HG02623 (cell line): ENCODE measurements around the gene MSLN.
A peak's percentile ranks its signal among the peaks of the same experiment; 100 is the strongest.
"Not testable (repeated sequence)": the region's sequence is repeated elsewhere in the genome, so short reads cannot be mapped to it uniquely, and the experiment has no call there.

Experiments used
- ATAC-seq: cut with Tn5 transposase; IDR thresholded peaks from one replicate; pipeline ENCODE4 v1.9.1; 2021; ENCODE audit warnings: moderate library complexity; ENCODE audit not compliant: unreplicated experiment

Gene MSLN

DNA sequence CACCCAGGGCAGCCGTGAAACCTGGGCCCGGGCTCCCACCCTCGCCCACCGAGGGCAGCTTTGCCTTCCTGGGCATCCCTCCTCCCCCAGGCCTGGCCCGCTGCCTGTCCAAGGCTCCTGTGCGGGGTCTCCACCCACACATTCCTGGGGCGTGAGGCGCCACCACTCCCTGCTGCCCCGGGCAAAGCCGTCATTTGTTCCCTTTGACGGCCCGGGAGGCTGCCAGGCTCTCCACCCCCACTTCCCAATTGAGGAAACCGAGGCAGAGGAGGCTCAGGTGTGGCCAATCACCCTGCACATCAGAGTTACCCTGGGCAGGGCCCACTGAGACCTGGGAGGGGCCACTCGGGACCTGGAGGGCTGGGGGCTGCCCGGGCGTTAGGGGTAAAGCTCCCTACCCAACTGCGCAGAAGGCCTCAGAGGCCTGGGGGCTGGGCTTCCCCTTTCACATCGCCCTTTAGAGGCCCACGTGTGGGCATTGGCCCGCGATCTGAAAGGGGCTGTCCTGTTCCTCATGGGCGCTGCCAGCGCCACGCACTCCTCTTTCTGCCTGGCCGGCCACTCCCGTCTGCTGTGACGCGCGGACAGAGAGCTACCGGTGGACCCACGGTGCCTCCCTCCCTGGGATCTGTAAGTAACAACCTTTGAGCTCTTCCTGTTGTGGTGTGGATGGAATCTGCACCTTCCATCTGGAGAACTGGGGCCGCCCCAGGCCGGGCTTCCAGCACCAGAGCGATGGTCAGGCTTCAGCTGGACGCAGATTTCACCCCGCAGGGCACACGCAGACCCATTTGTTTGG is at the start of gene MSLN:
TSS of gene MSLN (plus strand) at position 190 of the 799 bp plus-strand sequence. CDS start 1,947 bp downstream, outside the sequence.
- no peak for ATAC-seq

DNA sequence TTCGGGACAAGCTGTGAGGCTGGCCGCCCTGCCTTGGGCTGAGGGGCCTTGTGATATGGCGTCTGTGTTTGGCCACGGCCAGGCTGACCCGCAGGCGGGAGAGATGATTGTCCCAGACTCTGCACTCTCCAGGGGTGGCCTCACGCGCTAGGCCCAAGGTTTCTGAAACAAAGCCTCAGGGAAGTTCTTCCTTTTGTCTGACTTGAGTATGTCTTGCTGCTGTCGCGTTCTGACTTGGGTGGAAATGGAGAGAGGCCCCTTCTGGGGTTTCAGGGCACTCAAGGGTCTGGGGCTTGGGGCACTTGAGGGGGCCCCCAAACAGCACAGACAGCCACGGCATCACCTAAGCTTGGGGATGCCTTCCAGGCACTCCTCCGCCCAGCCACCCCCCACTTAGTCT is 49.5 kb upstream of the MSLN start:
- no peak for ATAC-seq

DNA sequence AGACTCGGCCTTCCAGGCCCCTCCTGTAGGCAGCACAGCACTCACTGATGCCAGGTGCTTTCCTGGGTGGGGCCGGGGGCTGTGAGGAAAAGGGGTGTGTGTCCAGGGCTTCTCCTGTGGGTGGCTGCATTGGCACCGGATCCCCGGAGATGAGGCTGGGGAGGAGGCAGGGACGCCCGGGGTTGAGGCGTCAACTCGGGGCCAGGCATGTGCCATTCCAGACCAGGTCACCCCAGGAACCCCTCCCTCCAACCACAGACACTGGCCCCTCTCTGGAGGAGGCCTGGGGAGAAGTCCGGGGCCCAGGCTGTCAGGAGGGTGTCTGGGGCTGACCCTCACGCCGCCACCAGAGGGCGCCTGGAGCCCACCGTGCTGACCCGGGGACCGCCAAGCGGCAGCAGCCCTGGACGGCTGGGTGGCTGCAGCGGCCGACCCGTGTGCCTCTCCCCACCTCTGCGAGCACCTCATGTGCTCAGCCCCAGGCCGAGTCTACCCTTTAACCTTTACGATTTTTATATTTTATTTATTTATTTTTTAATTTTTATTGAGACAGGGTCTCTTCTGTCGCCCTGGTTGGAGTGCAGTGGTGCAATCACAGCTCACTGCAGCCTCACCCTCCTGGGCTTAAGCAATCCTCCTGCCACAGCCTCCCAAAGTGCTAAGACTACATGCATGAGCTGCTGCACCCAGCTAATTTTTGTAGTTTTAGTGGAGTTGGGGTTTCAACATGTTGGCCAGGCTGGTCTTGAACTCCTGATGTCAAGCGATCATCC is 48.8 kb upstream of the MSLN start:
- no peak for ATAC-seq

DNA sequence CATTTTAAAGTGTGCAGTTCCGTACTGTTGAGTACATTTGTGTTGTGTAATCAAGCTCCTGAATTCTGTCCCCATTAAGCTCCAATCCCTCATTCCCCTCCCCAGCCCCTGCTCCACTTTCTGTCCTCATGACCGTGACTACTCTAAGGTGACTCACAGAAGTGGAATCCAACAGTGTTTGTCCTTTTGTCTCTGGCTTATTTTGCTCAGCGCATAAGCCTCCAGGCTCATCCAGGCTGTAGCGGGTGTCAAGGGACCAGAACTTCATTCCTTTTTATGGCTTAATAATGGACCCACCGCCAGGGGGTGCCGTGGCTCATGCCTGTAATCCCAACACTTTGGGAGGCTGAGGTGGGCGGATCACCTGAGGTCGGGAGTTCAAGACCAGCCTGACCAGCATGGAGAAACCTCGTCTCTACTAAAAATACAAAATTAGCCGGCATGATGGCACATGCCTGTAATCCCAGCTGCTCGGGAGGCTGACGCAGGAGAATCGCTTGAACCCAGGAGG is 47.7 kb upstream of the MSLN start:
- not testable (repeated sequence) for ATAC-seq

DNA sequence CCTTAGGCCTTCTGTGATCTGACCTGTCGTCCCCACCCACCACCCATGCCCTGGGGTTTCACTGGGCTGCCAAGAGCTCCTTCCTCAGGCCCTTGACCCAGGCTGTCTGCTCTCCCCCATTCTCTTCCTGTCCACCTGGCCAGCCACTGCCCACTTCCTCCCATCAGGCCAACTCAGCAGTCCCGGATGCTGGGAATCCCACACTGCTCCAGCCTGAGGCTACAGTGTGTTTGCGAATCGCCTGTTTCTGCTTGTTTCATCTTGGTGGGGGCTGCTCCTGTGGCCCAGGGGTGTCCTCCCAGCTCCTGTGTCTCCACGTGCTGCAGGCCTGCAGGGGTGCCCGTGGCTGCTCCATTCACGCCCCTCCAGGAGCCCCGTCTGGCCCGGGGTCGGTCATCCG is 46.5 kb upstream of the MSLN start:
- no peak for ATAC-seq

DNA sequence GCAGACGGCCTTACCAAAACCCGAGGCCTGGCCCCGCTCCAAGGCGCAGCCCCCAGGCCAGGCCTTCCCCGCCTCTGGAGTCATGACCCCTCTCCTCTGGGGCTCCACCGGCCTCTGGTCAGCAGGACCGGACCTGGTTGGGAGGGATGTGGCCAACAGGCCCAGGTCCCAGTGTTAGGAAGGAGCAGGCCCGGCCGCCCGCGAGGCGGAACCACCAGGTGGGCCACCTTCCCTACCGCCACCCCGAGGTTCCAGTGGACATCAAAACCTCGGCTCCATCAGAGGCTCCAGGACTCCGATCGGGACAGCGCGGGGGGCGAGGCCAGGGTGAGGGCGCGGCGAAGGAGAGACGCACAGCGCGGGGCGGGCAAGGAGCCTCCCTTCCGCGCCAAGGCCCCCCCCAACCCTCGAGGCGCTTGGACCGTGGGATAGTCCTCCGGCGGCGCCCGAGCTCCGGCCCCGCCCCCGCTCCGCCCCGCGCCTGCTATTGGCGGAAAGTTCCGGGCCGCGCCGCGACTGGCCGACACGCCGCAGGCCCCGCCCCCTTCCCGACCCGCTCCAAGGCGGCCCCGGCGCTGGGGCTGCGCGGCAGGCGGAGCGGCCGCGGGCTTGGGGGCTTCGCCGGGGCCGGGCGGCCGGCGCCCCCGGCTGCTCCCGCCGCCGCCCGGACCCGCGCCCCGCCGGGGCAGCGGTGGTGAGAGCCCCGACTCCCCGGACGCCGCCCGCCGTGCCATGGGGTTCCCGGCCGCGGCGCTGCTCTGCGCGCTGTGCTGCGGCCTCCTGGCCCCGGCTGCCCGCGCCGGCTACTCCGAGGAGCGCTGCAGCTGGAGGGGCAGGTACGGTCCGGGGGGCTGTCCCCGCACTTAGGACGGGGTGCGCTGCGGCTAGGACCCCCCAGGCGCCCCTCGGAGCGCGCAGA is 45.7 kb upstream of the MSLN start, which contains the start of gene METRN:
TSS of gene METRN (plus strand) at position 561 of the 919 bp plus-strand sequence. CDS start at position 733, 172 bp downstream.
- peak; percentile 53 for ATAC-seq

DNA sequence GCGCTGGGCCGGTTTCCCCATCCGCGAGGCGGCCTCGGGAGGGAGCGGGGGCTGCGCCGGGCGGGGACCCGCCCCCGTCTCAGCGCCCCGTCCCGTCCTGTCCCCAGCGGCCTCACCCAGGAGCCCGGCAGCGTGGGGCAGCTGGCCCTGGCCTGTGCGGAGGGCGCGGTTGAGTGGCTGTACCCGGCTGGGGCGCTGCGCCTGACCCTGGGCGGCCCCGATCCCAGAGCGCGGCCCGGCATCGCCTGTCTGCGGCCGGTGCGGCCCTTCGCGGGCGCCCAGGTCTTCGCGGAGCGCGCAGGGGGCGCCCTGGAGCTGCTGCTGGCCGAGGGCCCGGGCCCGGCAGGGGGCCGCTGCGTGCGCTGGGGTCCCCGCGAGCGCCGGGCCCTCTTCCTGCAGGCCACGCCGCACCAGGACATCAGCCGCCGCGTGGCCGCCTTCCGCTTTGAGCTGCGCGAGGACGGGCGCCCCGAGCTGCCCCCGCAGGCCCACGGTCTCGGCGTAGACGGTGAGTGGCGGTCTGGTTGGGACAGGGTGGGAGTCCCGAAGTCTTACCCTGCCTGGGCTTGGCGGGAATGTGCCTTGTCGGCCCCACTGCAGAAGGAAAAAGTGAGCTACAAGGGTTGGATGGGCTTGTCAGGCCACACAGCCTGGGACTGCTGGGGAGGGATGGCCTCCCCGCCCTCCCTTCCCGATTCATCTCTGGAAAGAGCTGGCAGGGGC is 44.9 kb upstream of the MSLN start:
- no peak for ATAC-seq

DNA sequence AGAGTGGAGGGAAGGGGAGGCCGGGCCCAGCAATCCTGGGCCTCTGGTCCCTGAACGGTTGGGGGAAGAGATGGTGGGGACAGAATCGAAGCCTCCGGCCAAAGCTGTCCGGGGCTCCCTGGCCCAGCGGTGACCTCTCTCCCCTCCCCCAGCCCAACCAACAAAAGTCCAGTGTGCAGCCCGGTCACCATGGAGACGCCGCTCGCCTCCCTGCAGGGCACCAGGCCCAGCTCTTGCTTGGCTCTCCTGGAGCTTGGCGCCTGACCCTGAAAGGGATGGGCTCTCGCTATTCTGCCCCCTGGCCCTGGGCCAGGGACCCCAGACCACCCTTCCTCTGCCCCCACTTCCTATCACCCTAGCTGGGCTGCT is 44.4 kb upstream of the MSLN start:
- ATAC-seq = no peak

DNA sequence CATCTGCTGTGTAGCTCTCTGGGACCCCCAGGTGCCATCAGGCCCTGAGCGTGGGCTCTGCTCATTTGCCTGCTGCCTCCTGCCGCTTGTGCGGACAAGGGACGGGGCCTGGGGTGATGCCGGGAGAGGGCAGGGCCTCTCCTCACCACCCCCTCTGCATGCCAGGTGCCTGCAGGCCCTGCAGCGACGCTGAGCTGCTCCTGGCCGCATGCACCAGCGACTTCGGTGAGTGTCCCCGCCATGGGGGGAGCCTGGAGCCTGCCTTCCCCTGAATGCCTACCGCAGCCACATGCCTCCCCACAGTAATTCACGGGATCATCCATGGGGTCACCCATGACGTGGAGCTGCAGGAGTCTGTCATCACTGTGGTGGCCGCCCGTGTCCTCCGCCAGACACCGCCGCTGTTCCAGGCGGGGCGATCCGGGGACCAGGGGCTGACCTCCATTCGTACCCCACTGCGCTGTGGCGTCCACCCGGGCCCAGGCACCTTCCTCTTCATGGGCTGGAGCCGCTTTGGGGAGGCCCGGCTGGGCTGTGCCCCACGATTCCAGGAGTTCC is 43.7 kb upstream of the MSLN start:
- no peak for ATAC-seq

DNA sequence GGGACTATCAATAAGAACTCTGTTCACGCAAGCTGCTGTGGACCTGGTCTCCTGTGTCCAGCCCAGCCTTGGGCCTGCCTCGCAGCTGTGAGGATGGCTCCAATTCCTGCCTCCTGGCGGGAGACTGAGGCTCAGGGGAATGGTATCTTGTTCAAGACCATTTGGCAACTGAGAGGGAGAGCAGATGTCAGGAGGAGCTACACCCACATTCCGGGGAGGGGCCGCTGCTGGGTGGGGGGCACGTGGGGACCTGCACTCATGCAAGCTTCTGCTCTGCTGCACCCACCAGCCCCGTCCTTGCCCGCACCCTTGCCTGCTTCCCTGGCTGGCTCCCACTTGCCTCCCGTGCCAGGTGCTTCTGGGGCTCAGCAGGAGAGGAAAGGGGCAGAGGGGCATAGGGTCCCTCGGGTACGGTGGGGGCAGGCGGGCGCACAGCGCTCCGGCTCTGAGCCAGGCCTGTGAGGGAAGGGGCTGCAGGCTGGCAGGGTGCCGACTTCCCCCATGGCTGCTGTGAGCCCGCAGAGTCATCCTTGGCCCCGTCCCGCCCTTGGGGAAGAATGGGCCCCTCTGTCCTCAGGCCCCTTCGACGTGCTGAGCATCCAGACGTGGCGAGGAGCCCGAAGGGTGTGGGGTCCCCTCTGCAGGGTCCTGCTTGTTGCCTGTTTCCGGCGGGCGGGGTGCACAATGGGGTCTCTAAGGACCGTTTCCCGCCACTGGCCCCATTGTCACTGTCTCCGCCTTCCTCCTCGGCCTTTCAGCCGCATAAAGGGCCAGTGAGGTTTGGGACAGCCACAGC is 42.9 kb upstream of the MSLN start:
- ATAC-seq = no peak

DNA sequence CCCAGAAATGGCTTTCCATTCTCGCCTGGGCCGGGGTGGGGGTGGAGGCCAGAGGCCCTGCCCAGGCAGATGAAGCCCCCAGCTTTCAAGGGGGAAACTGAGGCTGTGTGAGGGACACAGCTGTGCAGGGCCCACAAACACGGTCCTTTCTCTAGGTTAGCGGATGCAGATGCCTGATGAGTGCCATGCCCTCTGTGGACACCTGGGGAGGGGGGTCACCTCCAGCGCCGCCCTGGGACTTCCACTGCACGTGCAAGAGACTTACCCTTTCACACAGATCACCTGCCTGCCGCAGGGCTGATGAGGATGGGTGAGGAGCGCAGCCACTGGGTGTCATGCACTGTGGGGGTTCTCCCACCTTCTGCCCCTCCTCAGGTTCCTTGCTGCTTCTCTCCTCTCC is 42.1 kb upstream of the MSLN start:
- no peak for ATAC-seq

DNA sequence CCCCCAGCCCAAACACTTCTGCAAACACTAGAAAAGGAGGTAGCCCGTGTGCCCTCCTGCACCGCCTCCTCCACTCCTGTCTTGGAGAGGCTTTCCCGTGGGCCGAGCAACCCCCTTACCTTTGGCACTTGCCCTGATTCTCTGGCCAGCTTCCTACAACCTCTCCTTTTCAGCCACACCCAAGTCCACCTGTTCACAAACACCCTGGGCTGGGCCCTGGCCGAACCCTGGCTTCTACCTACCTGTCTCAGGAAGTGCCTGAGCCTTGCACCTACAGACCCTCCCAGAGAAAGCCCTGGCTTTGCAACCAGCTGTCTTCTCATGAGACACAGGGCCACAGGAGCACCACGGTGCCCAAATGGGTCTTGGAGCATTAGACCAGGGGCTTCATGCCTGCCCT is 41.6 kb upstream of the MSLN start:
- ATAC-seq = no peak

DNA sequence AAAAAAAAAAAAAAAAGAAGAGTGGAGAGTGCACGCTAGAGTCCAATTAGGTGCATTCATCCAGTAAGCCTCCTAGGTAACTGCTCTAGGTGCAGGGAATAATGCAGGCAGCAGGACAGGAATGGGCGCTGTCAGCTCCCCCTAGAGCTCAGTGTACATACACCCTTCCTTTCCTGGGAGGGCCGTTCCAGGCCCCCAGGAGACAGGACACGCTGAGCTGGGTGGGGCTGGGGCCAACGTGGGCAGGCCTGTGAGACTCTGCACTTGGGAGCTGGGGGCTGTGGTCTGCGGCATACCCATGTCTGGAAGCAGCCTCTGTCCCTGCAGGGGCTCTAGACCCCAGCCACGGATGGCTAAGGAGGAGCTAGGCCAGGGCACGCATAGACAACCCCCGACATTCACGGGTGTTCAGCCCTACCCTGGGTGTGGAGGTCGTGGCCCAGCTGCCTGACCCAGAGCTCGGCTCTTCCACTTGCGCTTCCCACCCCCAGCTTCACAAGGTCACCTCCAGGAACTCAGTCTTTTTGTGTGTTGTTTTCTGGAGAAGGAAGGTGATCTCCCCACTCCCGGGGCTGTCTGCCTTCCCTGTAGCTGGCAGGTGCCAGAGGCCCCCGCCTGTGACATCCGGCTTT is 40.6 kb upstream of the MSLN start:
- ATAC-seq = no peak

DNA sequence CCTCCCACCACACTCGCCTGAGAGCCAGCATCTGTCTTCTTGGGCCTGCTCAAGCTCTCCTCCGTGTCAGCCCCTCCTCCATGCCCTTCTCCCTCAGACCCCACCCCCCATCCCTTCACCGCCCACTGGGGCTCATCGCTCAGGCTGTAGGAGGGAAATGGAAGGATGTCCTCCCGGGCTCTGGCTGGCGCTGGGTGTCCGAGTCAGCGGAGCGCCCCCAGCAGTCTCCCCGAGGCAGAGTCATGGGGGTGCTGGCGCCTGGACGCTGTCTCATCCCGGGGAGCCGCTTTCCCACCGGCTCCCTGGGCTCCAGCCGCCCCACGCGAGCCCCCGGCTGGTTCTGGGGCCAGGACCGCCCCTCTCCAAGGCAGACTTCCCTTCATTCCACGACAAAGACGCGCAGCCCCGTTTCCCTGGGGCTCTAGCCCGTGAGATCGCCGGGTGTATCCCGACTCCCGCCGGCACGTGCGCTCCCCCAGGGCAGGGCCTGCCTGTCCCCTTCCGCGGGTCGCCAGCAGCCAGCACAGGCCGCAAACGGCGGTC is 40.0 kb upstream of the MSLN start:
- peak; percentile 12 for ATAC-seq

DNA sequence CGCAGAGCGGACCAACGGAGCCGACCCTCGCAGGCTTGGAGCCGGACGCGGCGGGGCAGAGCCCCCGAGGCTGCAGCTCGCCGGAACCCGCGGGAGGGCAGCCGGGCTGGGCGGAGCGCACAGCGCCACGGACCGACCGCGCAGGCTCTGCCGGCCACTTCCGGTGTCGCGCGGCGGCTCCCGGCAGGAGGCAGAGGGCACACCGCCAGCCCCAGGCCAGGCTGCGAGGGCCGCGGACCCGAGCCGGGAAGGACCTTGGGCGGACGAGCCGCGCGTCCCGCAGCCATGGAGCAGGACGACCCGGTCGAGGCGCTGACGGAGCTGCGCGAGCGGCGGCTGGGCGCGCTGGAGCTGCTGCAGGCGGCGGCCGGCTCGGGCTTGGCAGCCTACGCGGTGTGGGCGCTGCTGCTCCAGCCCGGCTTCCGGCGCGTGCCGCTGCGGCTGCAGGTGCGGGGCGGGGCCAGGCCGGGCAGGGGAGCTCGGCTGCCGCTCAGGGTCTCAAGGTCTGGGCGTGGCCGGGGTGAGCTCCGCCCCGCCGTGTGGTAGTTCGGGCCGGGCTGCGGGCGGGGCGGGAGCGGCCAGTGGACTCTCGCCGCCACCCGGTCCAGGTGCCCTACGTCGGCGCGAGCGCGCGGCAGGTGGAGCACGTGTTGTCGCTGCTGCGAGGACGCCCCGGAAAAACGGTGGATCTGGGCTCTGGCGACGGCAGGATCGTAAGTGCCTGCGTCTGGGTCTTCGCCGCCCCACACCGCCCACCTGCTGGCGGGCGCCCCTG is 39.4 kb upstream of the MSLN start, which contains the start of gene ANTKMT:
TSS of gene ANTKMT (plus strand) at position 157 of the 775 bp plus-strand sequence. CDS start at position 286, 129 bp downstream.
- ATAC-seq = peak; percentile 60

DNA sequence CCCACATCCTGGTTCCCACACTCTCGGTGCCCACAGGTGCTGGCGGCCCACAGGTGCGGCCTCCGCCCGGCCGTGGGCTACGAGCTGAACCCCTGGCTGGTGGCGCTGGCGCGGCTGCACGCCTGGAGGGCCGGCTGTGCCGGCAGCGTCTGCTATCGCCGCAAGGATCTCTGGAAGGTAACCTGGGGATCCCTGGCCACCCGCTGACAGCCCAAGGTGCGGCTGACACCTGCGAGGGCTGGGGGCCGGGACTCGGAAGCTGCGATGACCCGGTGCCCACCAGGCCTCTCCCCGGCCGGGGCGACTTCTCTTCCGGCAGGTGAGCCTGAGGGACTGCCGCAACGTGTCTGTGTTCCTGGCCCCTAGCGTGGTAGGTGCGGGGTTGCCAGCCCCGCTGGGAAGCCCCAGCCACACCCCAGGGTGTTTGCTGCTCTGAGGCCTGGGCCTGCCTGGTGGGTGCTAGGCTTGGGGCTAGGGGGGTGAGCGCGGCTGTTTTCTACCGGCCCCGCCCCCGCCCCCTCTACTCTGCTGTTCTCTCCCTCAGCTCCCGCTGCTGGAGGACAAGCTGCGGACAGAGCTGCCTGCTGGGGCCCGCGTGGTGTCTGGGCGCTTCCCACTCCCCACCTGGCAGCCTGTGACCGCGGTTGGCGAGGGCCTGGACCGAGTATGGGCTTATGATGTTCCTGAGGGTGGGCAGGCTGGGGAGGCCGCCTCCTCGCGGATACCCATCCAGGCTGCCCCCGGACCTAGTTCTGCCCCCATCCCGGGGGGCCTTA is 38.6 kb upstream of the MSLN start:
- ATAC-seq = no peak
